Measurements from ENCODE around the gene KIAA0513. TPM values are rescaled to one million over a fixed set of nuclear protein-coding genes. Genes with fewer than 3 reads are reported as not detected.

Gene KIAA0513
- total RNA-seq, 4 donors from 2014 or later: 18.5 to 41.3 (median 34.5) TPM

DNA sequence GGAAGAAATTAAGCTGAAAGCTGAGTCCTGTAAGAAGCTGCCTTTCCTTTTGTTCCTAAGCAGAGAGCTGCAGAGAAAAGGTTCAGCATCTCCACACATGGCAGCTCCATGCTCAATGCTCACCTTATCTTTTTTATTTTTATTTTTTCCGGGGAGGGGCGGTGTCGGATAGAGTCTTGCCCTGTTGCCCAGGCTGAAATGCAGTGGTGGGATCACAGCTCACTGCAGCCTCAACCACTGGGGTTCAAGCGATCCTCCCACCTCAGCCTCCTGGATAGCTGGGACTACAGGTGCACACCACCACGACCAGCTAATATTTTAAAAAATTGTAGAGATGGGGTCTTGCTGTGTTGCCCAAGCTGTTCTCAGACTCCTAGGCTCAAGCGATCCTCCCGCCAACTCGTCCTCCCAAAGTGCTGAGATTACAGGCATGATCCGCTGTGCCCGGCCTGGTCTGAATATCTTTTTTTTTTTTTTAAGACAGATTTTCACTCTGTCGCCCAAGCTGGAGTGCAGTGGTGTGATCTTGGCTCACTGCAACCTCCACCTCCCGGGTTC lies 112.9 kb downstream of the KIAA0513 start:
- no peak overlapping the region for H3K27ac ChIP-seq
- 85 to 96% methylated on average over 5 to 12 of the region's 12 CpGs for WGBS, 2 donors (ENCODE audit: low coverage in 1 of 2)
- intact Hi-C loops (cut with DNase I; ENCODE audit: low total_unique reads): no loop called here

DNA sequence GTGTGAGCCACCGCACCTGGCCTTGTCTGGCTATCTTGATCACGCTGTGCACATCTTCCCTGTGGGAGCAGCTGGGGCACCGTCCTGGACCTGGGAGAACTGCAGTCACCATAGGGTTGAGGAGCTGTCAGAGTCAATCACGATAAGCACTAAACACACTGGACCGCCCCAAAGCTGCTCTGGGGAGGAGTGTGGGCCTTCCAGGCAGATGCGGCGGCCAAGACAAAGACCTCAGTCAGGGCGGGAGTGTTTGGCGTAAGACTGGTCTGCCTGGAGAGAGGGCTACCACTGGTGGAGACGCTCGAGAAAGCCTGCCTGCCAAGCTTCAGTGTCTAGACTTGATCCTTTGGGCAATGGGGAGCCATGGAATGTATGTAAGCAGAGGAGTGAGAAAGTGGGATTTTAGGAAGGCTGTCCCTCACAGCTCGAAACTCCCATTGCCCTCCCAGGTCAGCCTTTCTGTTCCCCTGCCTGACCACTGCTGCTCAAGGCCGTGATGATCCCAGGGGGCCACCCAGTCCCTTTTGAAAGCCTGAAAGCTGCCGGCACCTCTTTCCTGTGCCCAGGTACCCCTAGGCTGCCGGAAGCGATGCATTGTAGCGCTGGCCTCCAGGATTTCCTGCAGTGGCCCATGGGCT lies 114.0 kb downstream of the KIAA0513 start:
- intact Hi-C loops (cut with DNase I; ENCODE audit: low total_unique reads): no loop called here
- Histone ChIP-seq H3K27ac (no peak overlapping the region), H3K4me3 (no peak overlapping the region), H3K9me3 (no peaks in the 10 kb centered on the region), H3K36me3 (no peaks in the 10 kb centered on the region), H3K4me1 (peaks cover 8 to 15% (median 12%) of the 10 kb centered on the region in 4 donors), H3K27me3 (peaks cover 5% of the 10 kb centered on the region)
- TF ChIP-seq CTCF (IDR thresholded peaks at IDR 0.05): no peak
- no peak for TF ChIP-seq EP300 (IDR thresholded peaks at IDR 0.05; ENCODE audit: low read depth)
- no peak for TF ChIP-seq POLR2A (IDR thresholded peaks at IDR 0.05)
- TF ChIP-seq POLR2AphosphoS5 (IDR thresholded peaks at IDR 0.05): no peak
- in situ Hi-C loops (cut with MboI; ENCODE audit: low pct_ligation_motif_present in 1 of 4, low pct_unique_long_range_greater_than_20kb in 1 of 4, low sequenced_read_pairs in 3 of 4): no loop called here
- WGBS, 2 donors (ENCODE audit: low coverage in 1 of 2): 85 to 88% methylated on average over 8 to 14 of the region's 17 CpGs
- DNase-seq: no peak

More for the DNA sequence above, 112.9 kb downstream of the KIAA0513 start:
- TF ChIP-seq EP300 (IDR thresholded peaks at IDR 0.05; ENCODE audit: low read depth) (no peak), POLR2A (IDR thresholded peaks at IDR 0.05) (no peak), POLR2AphosphoS5 (IDR thresholded peaks at IDR 0.05) (no peak), CTCF (IDR thresholded peaks at IDR 0.05) (no peak)
- in situ Hi-C loops (cut with MboI; ENCODE audit: low pct_ligation_motif_present in 1 of 4, low pct_unique_long_range_greater_than_20kb in 1 of 4, low sequenced_read_pairs in 3 of 4): no loop called here
- no peaks in the 10 kb centered on the region for H3K36me3 ChIP-seq
- peaks cover 13 to 25% (median 15%) of the 10 kb centered on the region in 4 donors for H3K4me1 ChIP-seq
- peaks cover 5% of the 10 kb centered on the region for H3K27me3 ChIP-seq
- no peak overlapping the region for H3K4me3 ChIP-seq
- no peak for DNase-seq
- no peaks in the 10 kb centered on the region for H3K9me3 ChIP-seq

- Histone ChIP-seq H3K27ac (no peak overlapping the region), H3K9me3 (no peaks in the 10 kb centered on the region), H3K27me3 (peaks cover 5% of the 10 kb centered on the region), H3K4me3 (no peak overlapping the region), H3K4me1 (peaks cover 6 to 10% (median 7%) of the 10 kb centered on the region in 4 donors), H3K36me3 (no peaks in the 10 kb centered on the region)
- in situ Hi-C loops (cut with MboI; ENCODE audit: low pct_ligation_motif_present in 1 of 4, low pct_unique_long_range_greater_than_20kb in 1 of 4, low sequenced_read_pairs in 3 of 4): no loop called here
- WGBS, 2 donors (ENCODE audit: low coverage in 1 of 2): 83% methylated on average over 7 of the region's 7 CpGs; no CpG with 5 or more reads in 1 of the 2 donors
- no peak for TF ChIP-seq EP300 (IDR thresholded peaks at IDR 0.05; ENCODE audit: low read depth)
- no peak for DNase-seq
- intact Hi-C loops (cut with DNase I; ENCODE audit: low total_unique reads): no loop called here
These were observed 114.5 kb downstream of the KIAA0513 start for GRCh38 chr16:85142129-85142513.

- H3K27ac ChIP-seq: no peak overlapping the region
- no peaks in the 10 kb centered on the region for H3K36me3 ChIP-seq
- peaks cover 0 to 5% (median 3%) of the 10 kb centered on the region in 4 donors for H3K4me1 ChIP-seq
- no peak for DNase-seq
- H3K9me3 ChIP-seq: no peaks in the 10 kb centered on the region
- WGBS, 2 donors (ENCODE audit: low coverage in 1 of 2): 73% methylated on average over 3 to 19 of the region's 19 CpGs
- H3K27me3 ChIP-seq: peaks cover 3% of the 10 kb centered on the region
- TF ChIP-seq EP300 (IDR thresholded peaks at IDR 0.05; ENCODE audit: low read depth) (no peak), POLR2A (IDR thresholded peaks at IDR 0.05) (no peak), CTCF (IDR thresholded peaks at IDR 0.05) (no peak), POLR2AphosphoS5 (IDR thresholded peaks at IDR 0.05) (no peak)
- intact Hi-C loops (cut with DNase I; ENCODE audit: low total_unique reads): no loop called here
- in situ Hi-C loops (cut with MboI; ENCODE audit: low pct_ligation_motif_present in 1 of 4, low pct_unique_long_range_greater_than_20kb in 1 of 4, low sequenced_read_pairs in 3 of 4): no loop called here
- H3K4me3 ChIP-seq: no peak overlapping the region
These were observed 115.2 kb downstream of the KIAA0513 start for GRCh38 chr16:85142771-85143211.

Other genes with a start within 250 kb of the KIAA0513 start
- 100 to 1,000 TPM in 1 of 4 donors, 10 to 100 TPM in 3; 53.4 to 326 (median 71.0) TPM for gene CRISPLD2, start 207.8 kb upstream of the KIAA0513 start, total RNA-seq
- 100 to 1,000 TPM; 100 to 940 (median 120) TPM for gene ZDHHC7, start 16.3 kb upstream of the KIAA0513 start, total RNA-seq
- gene CIBAR2, start 84.7 kb downstream of the KIAA0513 start, total RNA-seq: under 1 TPM in 1 of 4 donors, not detected in 3; 0.79 TPM